NCI-H510A treated with DMSO at 0.1 percent for 48 hours (cell line): Measurements from ENCODE around the gene BANF2.

Source experiments
- DNase-seq: peaks from one replicate; lab custom pipeline; 2025; lab: John Stamatoyannopoulos, UW

BANF2 gene

GRCh38 chr20:17710379-17711266 lies 10.9 kb downstream of the BANF2 start:
- DNase-seq, result no peak

- no peak for DNase-seq
These were observed 11.5 kb downstream of the BANF2 start for GRCh38 chr20:17711267-17711627.

GRCh38 chr20:17712201-17712600 lies 12.4 kb downstream of the BANF2 start:
- no peak for DNase-seq

GRCh38 chr20:17712708-17713107 lies 12.9 kb downstream of the BANF2 start:
- DNase-seq, result no peak

- DNase-seq, result no peak
These were observed 14.8 kb downstream of the BANF2 start for GRCh38 chr20:17714597-17714996.

- no peak for DNase-seq
These were observed 15.3 kb downstream of the BANF2 start for GRCh38 chr20:17715075-17715474.

GRCh38 chr20:17716331-17716730 lies 16.6 kb downstream of the BANF2 start:
- no peak for DNase-seq

- no peak for DNase-seq
These were observed 21.0 kb downstream of the BANF2 start for GRCh38 chr20:17720755-17721154.

GRCh38 chr20:17721802-17722486 lies 22.2 kb downstream of the BANF2 start:
- peak; percentile 62 for DNase-seq

GRCh38 chr20:17722493-17723300 lies 22.9 kb downstream of the BANF2 start:
- DNase-seq, result no peak

- no peak for DNase-seq
These were observed 23.5 kb downstream of the BANF2 start for GRCh38 chr20:17723301-17723691.

- DNase-seq, result peak; percentile 99
These were observed 25.5 kb downstream of the BANF2 start for GRCh38 chr20:17725094-17725835.

GRCh38 chr20:17726902-17727301 lies 27.1 kb downstream of the BANF2 start:
- DNase-seq, result no peak

GRCh38 chr20:17727351-17727750 lies 27.6 kb downstream of the BANF2 start:
- no peak for DNase-seq

- no peak for DNase-seq
These were observed 28.3 kb downstream of the BANF2 start for GRCh38 chr20:17728074-17728473.

GRCh38 chr20:17730071-17730470 lies 30.3 kb downstream of the BANF2 start:
- DNase-seq, result no peak

GRCh38 chr20:17731233-17731632 lies 31.5 kb downstream of the BANF2 start:
- no peak for DNase-seq

GRCh38 chr20:17732907-17733521 lies 33.2 kb downstream of the BANF2 start:
- DNase-seq, result no peak

- no peak for DNase-seq
These were observed 34.1 kb downstream of the BANF2 start for GRCh38 chr20:17733767-17734304.

GRCh38 chr20:17734374-17734773 lies 34.6 kb downstream of the BANF2 start:
- no peak for DNase-seq

GRCh38 chr20:17735206-17735804 lies 35.5 kb downstream of the BANF2 start:
- no peak for DNase-seq
